ENCODE data around the gene AP1S1. TPM values are rescaled to one million over a fixed set of nuclear protein-coding genes. Genes with fewer than 3 reads are reported as not detected.

The AP1S1 gene
- total RNA-seq, 1 donor from 2014 or later: 63.4 TPM

DNA sequence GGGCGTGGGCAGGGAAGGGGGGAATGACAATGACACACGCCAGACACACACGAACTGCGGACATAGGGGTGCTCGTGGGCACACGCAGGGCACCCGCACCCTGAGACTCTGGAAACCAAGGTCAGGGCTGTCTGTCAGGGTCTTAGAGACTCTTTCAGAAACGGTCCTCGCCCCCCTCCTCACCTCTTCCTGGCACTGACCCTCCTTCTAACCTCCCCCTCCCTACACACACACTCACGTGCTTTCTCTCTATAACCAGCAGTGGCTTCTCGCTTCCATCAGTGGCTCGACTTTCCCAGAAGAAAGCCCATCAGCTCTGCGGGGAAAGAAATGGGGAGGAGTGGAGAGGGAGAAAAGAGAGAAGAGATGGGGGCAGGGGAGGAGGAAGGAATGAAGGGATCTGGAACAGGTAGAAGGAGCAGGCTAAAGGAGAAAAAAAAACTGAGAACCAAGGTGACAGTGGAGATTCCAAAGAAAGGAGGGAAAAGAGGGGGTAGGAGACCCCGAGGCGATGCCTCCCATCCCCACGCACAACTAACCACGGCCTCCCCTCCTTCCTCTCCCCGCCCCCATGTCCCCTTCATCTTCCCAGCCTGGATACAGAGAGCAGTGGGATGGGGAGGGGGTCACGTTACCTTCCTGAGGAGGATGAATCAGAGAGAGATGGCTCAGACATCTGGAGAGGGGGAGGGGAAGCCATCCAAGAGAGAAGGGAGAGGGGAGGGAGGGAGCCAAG, 12.8 kb downstream of the AP1S1 start:
- H3K27ac Mint-ChIP-seq: no peak overlapping the region
- TF ChIP-seq CTCF (IDR thresholded peaks at IDR 0.05; ENCODE audit: unreplicated experiment): no peak

GRCh38 chr7:101167645-101168411, 13.6 kb downstream of the AP1S1 start:
- no peak overlapping the region for H3K27ac Mint-ChIP-seq
- no peaks in the 10 kb centered on the region for H3K9me3 Mint-ChIP-seq
- peaks cover 93% of the 10 kb centered on the region for H3K27me3 Mint-ChIP-seq (ENCODE audit: low read depth)
- DNase-seq (ENCODE audit: low spot score in 2 of 2, unreplicated experiment in 2 of 2): no peak
- peaks cover 43% of the 10 kb centered on the region for H3K4me1 Mint-ChIP-seq
- no peak overlapping the region for H3K4me3 Mint-ChIP-seq
- no peak for TF ChIP-seq CTCF (IDR thresholded peaks at IDR 0.05; ENCODE audit: unreplicated experiment)
- H3K36me3 Mint-ChIP-seq: no peaks in the 10 kb centered on the region

More for the DNA sequence above, 12.8 kb downstream of the AP1S1 start:
- Mint-ChIP-seq H3K36me3 (no peaks in the 10 kb centered on the region), H3K4me3 (no peak overlapping the region), H3K27me3 (ENCODE audit: low read depth) (peaks cover 91% of the 10 kb centered on the region), H3K9me3 (no peaks in the 10 kb centered on the region), H3K4me1 (peaks cover 45% of the 10 kb centered on the region)
- DNase-seq (ENCODE audit: low spot score in 2 of 2, unreplicated experiment in 2 of 2): no peak

GRCh38 chr7:101168412-101169049, 14.3 kb downstream of the AP1S1 start:
- H3K4me3 Mint-ChIP-seq: no peak overlapping the region
- DNase-seq (ENCODE audit: low spot score in 2 of 2, unreplicated experiment in 2 of 2): no peak
- peaks cover 46% of the 10 kb centered on the region for H3K4me1 Mint-ChIP-seq
- no peaks in the 10 kb centered on the region for H3K36me3 Mint-ChIP-seq
- no peak overlapping the region for H3K27ac Mint-ChIP-seq
- TF ChIP-seq CTCF (IDR thresholded peaks at IDR 0.05; ENCODE audit: unreplicated experiment): no peak
- H3K27me3 Mint-ChIP-seq (ENCODE audit: low read depth): peaks cover 97% of the 10 kb centered on the region
- no peaks in the 10 kb centered on the region for H3K9me3 Mint-ChIP-seq

DNA sequence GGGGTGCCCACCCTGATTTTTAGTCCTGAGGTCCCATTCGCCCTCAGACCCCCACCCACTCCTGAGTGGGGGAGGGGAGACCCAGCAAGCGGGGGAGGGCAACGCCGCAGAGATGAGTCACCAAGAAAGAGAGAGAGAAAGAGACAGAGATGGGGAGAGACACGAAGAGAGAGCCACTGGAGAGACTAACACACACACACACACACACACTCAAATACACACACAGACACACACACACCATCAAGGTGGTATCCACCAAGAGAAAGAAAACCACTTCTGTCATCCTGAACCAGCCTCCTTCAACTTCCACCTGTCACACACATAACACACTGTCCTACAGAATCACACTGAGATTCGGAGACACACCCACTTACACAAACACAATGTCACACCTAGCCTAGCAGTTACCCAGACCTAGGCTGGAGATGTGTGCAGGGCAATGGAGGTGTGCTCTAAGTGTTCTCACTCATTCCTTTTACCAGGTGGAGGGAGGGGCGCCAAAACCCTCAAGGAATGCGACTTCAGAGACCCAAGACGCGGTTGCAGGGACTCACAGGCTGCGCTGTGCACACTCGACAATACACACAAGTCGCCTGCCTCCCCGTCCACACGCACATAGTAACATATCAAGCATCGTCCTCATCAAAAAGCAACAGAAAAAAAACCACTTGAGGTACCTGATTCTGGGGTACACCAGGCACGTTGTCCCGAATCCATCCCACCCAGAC, 15.0 kb downstream of the AP1S1 start:
- no peak for TF ChIP-seq CTCF (IDR thresholded peaks at IDR 0.05; ENCODE audit: unreplicated experiment)
- Mint-ChIP-seq H3K36me3 (no peaks in the 10 kb centered on the region), H3K27ac (no peak overlapping the region), H3K4me3 (no peak overlapping the region), H3K4me1 (peaks cover 48% of the 10 kb centered on the region), H3K9me3 (no peaks in the 10 kb centered on the region), H3K27me3 (ENCODE audit: low read depth) (peaks cover 100% of the 10 kb centered on the region)
- DNase-seq (ENCODE audit: low spot score in 2 of 2, unreplicated experiment in 2 of 2): no peak

GRCh38 chr7:101169838-101170551, 15.7 kb downstream of the AP1S1 start:
- Mint-ChIP-seq H3K36me3 (no peaks in the 10 kb centered on the region), H3K4me3 (no peak overlapping the region), H3K27ac (no peak overlapping the region), H3K27me3 (ENCODE audit: low read depth) (peaks cover 100% of the 10 kb centered on the region), H3K9me3 (no peaks in the 10 kb centered on the region), H3K4me1 (peaks cover 42% of the 10 kb centered on the region)
- peak; percentile 79 for TF ChIP-seq CTCF (IDR thresholded peaks at IDR 0.05; ENCODE audit: unreplicated experiment)
- peak; percentile 62 to 92 for DNase-seq (ENCODE audit: low spot score in 2 of 2, unreplicated experiment in 2 of 2)

All from mesothelial cell of epicardium (in vitro differentiated cells).